GM12878 (cell line): Measurements from ENCODE around the gene ROCK2. TPM values are rescaled to one million over a fixed set of nuclear protein-coding genes. Genes with fewer than 3 reads are reported as not detected.

Experiments used
- ATAC-seq: fragments of 200-7000 bp; cut with Tn5 transposase; 3 replicates; pipeline ENCODE4 v1.9.1; 2020; ENCODE audit warnings: mild to moderate bottlenecking, moderate library complexity
- BruUV-seq: library from RNA; stranded (reverse); fragments of 400-500 nt; replicated peaks from 2 replicates; lab custom pipeline; 2021; lab: Mats Ljungman, UMichigan
- CTCF ChIA-PET: fragments of 300-600 bp; sonication (Branson Sonifier 250); formaldehyde crosslinking; extraction: SDS; loops from one replicate; lab custom pipeline; 2021; ENCODE audit warnings: inconsistent platforms; lab: Yijun Ruan, JAX
- POLR2A ChIA-PET: fragments of 350-600 bp; formaldehyde crosslinking; extraction: SDS; loops from one replicate; lab custom pipeline; 2021; ENCODE audit warnings: inconsistent platforms; lab: Charles Lee
- RAD21 ChIA-PET: fragments of 300-600 bp; sonication (Branson Sonifier 250); formaldehyde crosslinking; loops from one replicate; lab custom pipeline; 2023; ENCODE audit warnings: antibody characterized with exemption; ENCODE audit not compliant: unreplicated experiment; lab: Charles Lee
- SMC1A ChIA-PET: fragments of 300-600 bp; sonication (Branson Sonifier 250); formaldehyde crosslinking; loops from one replicate; lab custom pipeline; 2023; ENCODE audit not compliant: unreplicated experiment, uncharacterized antibody; lab: Charles Lee
- DNase-seq: peaks from one replicate; pipeline ENCODE4 v3.0.0-alpha.2; 2011; ENCODE audit warnings: low read depth, low spot score
- FAIRE-seq: peaks from 3 replicates; lab custom pipeline; 2011; peaks lifted over from hg19 to GRCh38; lab: Jason Lieb, UNC
- H2AFZ ChIP-seq: 2 replicates; pipeline ENCODE4 v1.6.0; 2011; ENCODE audit warnings: low read depth, low read length, control low read depth; ENCODE audit not compliant: control insufficient read depth
- H3K27ac ChIP-seq: 2 replicates; pipeline ENCODE4 v1.5.1; 2011; ENCODE audit warnings: control low read depth; ENCODE audit not compliant: control insufficient read depth, insufficient read depth
- H3K27me3 ChIP-seq, 2 experiments: replicated peaks in 1 of 2; 2 replicates each; pipeline versions ENCODE4 v1.6.0 to v1.6.1; 2011; ENCODE audit warnings: low read length in 1 of 2; ENCODE audit not compliant: control insufficient read depth in 2 of 2, insufficient read depth in 2 of 2
- H3K36me3 ChIP-seq, 2 experiments: 2 replicates each; pipeline ENCODE4 v1.5.1; 2011; ENCODE audit warnings: low read length in 1 of 2; ENCODE audit not compliant: control insufficient read depth in 2 of 2, insufficient read depth in 2 of 2
- H3K4me1 ChIP-seq: 2 replicates; pipeline ENCODE4 v1.6.1; 2011; ENCODE audit warnings: mild to moderate bottlenecking, low read length, moderate library complexity, mixed read lengths; ENCODE audit not compliant: control insufficient read depth, insufficient read depth
- H3K4me2 ChIP-seq: 2 replicates; pipeline ENCODE4 v1.6.0; 2011; ENCODE audit warnings: control low read depth; ENCODE audit not compliant: control insufficient read depth, insufficient read depth
- H3K4me3 ChIP-seq: fragments of 200-600 bp; sonication (generic); 2 replicates; pipeline ENCODE4 v1.5.1; 2016
- H3K79me2 ChIP-seq: 2 replicates; pipeline ENCODE4 v1.6.0; 2011; ENCODE audit warnings: low read length; ENCODE audit not compliant: control insufficient read depth, insufficient read depth
- H3K9ac ChIP-seq: 2 replicates; pipeline ENCODE4 v1.8.0; 2011; ENCODE audit warnings: low read length, control low read depth, mixed read lengths; ENCODE audit not compliant: control insufficient read depth, insufficient read depth
- H3K9me3 ChIP-seq: replicated peaks from 3 replicates; pipeline ENCODE4 v1.5.1; 2011; ENCODE audit warnings: mild to moderate bottlenecking, low read length; ENCODE audit not compliant: control insufficient read depth, insufficient read depth
- H4K20me1 ChIP-seq: 2 replicates; pipeline ENCODE4 v1.6.0; 2011; ENCODE audit not compliant: control insufficient read depth, insufficient read depth
- BRCA1 ChIP-seq: IDR thresholded peaks from 2 replicates; pipeline ENCODE4 v1.6.1; 2011; ENCODE audit warnings: low read depth, low read length, improper control_type of control experiment
- JUNB ChIP-seq: IDR thresholded peaks from 2 replicates; pipeline ENCODE4 v1.6.1; 2016; ENCODE audit warnings: antibody characterized with exemption, mild to moderate bottlenecking
- KAT2A ChIP-seq: conservative IDR thresholded peaks from 2 replicates; pipeline ENCODE4 v1.6.1; 2011; ENCODE audit warnings: low read depth, low read length; ENCODE audit not compliant: control insufficient read depth
- KDM1A ChIP-seq: fragments of 200-600 bp; sonication (generic); IDR thresholded peaks from 2 replicates; pipeline ENCODE4 v1.6.1; 2016; ENCODE audit warnings: borderline replicate concordance
- NRF1 ChIP-seq: conservative IDR thresholded peaks from 2 replicates; pipeline ENCODE4 v1.6.1; 2011; ENCODE audit warnings: mild to moderate bottlenecking, low read depth, low read length, improper control_type of control experiment
- RAD51 ChIP-seq: fragments of 450-650 bp; IDR thresholded peaks from 2 replicates; pipeline ENCODE4 v1.6.1; 2016; ENCODE audit warnings: moderate library complexity, mild to moderate bottlenecking, inconsistent platforms
- RBBP5 ChIP-seq: fragments of 200-600 bp; sonication (generic); conservative IDR thresholded peaks from 2 replicates; pipeline ENCODE4 v1.6.1; 2016
- SMAD1 ChIP-seq: fragments of 450-650 bp; IDR thresholded peaks from 2 replicates; pipeline ENCODE4 v1.6.1; 2018; ENCODE audit warnings: mild to moderate bottlenecking, low read depth; ENCODE audit not compliant: partially characterized antibody
- SUZ12 ChIP-seq: fragments of 200-600 bp; sonication (generic); IDR thresholded peaks from one replicate; pipeline ENCODE4 v1.6.1; 2018; ENCODE audit warnings: antibody characterized with exemption, mild to moderate bottlenecking; ENCODE audit not compliant: unreplicated experiment
- ZNF217 ChIP-seq: fragments of 450-650 bp; IDR thresholded peaks from 2 replicates; pipeline ENCODE4 v1.6.1; 2017; ENCODE audit warnings: antibody characterized with exemption, mild to moderate bottlenecking
- in situ Hi-C: fragments of 300-500 bp; cut with MboI; formaldehyde crosslinking; loops from 9 replicates; pipeline ENCODE4 v1.14.3; 2018; ENCODE audit warnings: mixed read lengths
- intact Hi-C: fragments of 100-400 bp; cut with micrococcal nuclease; formaldehyde crosslinking; loops from one replicate; pipeline ENCODE4 v1.14.2; 2022; ENCODE audit not compliant: unreplicated experiment
- polyA plus RNA-seq, 11 experiments: library from polyadenylated mRNA; depleted of rRNA in 4 of 11; unstranded in 6 of 11; stranded (reverse) in 5 of 11; fragments of >200 nt; fragmentation: Nextera tagmentation in 4 of 11; fragmentation: Illumina TruSeq in 1 of 11; extraction: Ambion mirVana in 4 of 11; extraction: Trizol in 1 of 11; gene quantifications; 1 replicate in 1 of 11; 2 replicates in 10 of 11; pipeline versions ENCODE4 v1.2.1 to v1.2.3, GENCODE V29; 2011 to 2016; ENCODE audit warnings: inconsistent platforms in 2 of 11, missing spikeins in 2 of 11, low read depth in 1 of 11
- total RNA-seq, 4 experiments: library from RNA; depleted of rRNA in 3 of 4; stranded (reverse); fragments of >200 nt in 3 of 4; fragmentation: Illumina TruSeq in 1 of 4; extraction: Trizol in 1 of 4; gene quantifications; 2 replicates each; pipeline versions ENCODE4 v1.2.1 to v1.2.3, GENCODE V29; 2013 to 2021
- TF ChIP-seq, protein P1 (sequence below): IDR thresholded peaks from 2 replicates; pipeline ENCODE4 v1.6.1; 2011; ENCODE audit warnings: low read depth, mild to moderate bottlenecking, low read length, moderate library complexity, borderline replicate concordance; ENCODE audit errors: extremely low read depth
- TF ChIP-seq, protein P2 (sequence below): fragments of 450-650 bp; IDR thresholded peaks from 2 replicates; pipeline ENCODE4 v1.6.1; 2017; ENCODE audit warnings: mild to moderate bottlenecking, moderate library complexity

The ROCK2 gene
- total and polyA plus RNA-seq, 10 of the 15 experiments (the other 5 are each of a cell fraction or from before 2014, with no cell fraction given) = 4.6 to 22.1 (median 8.3) TPM

DNA sequence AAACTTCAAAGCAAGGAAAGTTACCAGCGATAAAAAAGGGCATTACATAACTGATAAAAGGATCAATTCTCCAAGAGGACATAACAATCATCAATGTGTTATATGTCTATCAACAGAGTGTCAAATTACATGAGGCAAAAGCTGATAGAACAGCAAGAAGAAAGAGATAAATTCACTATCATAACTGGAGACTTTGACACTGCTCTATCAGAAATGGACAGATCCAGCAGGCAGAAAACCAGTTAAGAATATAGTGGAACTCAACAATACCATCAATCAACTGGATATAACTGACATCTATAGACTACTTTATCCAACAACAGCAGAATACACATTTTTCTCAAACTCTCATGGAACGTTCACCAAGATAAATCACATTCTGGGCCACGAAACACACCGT lies 65.0 kb downstream of the ROCK2 start (continued):
- TF ChIP-seq, protein P1, sequence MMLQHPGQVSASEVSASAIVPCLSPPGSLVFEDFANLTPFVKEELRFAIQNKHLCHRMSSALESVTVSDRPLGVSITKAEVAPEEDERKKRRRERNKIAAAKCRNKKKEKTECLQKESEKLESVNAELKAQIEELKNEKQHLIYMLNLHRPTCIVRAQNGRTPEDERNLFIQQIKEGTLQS = no peak
- TF ChIP-seq, protein P2, sequence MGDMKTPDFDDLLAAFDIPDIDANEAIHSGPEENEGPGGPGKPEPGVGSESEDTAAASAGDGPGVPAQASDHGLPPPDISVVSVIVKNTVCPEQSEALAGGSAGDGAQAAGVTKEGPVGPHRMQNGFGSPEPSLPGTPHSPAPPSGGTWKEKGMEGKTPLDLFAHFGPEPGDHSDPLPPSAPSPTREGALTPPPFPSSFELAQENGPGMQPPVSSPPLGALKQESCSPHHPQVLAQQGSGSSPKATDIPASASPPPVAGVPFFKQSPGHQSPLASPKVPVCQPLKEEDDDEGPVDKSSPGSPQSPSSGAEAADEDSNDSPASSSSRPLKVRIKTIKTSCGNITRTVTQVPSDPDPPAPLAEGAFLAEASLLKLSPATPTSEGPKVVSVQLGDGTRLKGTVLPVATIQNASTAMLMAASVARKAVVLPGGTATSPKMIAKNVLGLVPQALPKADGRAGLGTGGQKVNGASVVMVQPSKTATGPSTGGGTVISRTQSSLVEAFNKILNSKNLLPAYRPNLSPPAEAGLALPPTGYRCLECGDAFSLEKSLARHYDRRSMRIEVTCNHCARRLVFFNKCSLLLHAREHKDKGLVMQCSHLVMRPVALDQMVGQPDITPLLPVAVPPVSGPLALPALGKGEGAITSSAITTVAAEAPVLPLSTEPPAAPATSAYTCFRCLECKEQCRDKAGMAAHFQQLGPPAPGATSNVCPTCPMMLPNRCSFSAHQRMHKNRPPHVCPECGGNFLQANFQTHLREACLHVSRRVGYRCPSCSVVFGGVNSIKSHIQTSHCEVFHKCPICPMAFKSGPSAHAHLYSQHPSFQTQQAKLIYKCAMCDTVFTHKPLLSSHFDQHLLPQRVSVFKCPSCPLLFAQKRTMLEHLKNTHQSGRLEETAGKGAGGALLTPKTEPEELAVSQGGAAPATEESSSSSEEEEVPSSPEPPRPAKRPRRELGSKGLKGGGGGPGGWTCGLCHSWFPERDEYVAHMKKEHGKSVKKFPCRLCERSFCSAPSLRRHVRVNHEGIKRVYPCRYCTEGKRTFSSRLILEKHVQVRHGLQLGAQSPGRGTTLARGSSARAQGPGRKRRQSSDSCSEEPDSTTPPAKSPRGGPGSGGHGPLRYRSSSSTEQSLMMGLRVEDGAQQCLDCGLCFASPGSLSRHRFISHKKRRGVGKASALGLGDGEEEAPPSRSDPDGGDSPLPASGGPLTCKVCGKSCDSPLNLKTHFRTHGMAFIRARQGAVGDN = no peak
- no peak for TF ChIP-seq KAT2A
- TF ChIP-seq KDM1A = no peak
- TF ChIP-seq RAD51 = no peak
- TF ChIP-seq BRCA1 = no peak
- TF ChIP-seq SUZ12 = no peak

DNA sequence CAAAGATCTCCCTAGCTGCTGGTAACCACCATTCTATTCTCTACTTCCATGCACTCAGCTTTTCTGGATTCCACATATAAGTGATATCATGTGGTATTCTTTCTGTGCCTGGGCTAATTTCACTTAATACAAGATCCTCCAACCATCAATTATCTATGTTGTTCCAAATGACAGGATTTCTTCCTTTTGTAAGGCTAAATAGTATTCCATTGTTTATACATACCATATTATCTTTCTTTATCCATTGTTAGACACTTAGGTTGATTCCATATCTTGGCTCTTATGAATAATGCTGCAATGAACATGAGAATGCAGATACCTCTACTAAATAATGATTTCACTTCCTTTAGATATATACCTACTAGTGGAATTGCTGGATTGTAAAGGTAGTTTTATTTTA lies 66.2 kb downstream of the ROCK2 start:
- no TSS peak for BruUV-seq
- H2AFZ ChIP-seq = no peak overlapping the region
- no peaks in the 10 kb centered on the region for H3K27me3 ChIP-seq
- H3K36me3 ChIP-seq = peaks cover 0 to 6% of the 10 kb centered on the region in 2 experiments; a peak in 1 of 4 replicates
- SMC1A ChIA-PET = interaction anchor here (1.6 kb wide), 1 partner anchor 9 kb away, joined by 5 read pairs; no protein-coding TSS in a partner anchor
- H3K9me3 ChIP-seq = peaks cover 2% of the 10 kb centered on the region; the same call in 2 of the 3 replicates
- FAIRE-seq (no peak), DNase-seq (no peak), ATAC-seq (no peak)
- H4K20me1 ChIP-seq = no peaks in the 10 kb centered on the region
- no peak overlapping the region for H3K4me3 ChIP-seq
- H3K4me1 ChIP-seq = 0 out of 2 replicates have a peak, but pooled peaks cover 4% of the 10 kb centered on the region
- H3K79me2 ChIP-seq = no peaks in the 10 kb centered on the region; the same call in 1 of the 2 replicates
- intact Hi-C loops (no loop called here), in situ Hi-C loops (no loop called here)
- CTCF ChIA-PET = interaction anchor here (0.9 kb wide), 1 partner anchor 9 kb away, joined by 3 read pairs; no protein-coding TSS in a partner anchor
- RAD21 ChIA-PET = no interaction called here
- no peak overlapping the region for H3K9ac ChIP-seq
- H3K27ac ChIP-seq = no peak overlapping the region
- TF ChIP-seq ZNF217 (no peak), RBBP5 (no peak), JUNB (no peak), SMAD1 (no peak), NRF1 (no peak)
- H3K4me2 ChIP-seq = no peak overlapping the region
- POLR2A ChIA-PET = no interaction called here
